Daoy (cell line): ENCODE data around the gene OBSCN. TPM values are rescaled to one million over a fixed set of nuclear protein-coding genes. Genes with fewer than 3 reads are reported as not detected.

Experiments used
- DNase-seq: peaks from one replicate; pipeline ENCODE4 v3.0.0-alpha.2; 2015; ENCODE audit warnings: low read depth
- total RNA-seq: library from RNA; depleted of rRNA; stranded (reverse); fragments of >200 nt; shearing (Covaris generic); gene quantifications from 2 replicates; pipeline ENCODE4 v1.2.3, GENCODE V29; 2014

OBSCN gene
- total RNA-seq, 1 experiment from 2014 or later, result 4.1 TPM

DNA sequence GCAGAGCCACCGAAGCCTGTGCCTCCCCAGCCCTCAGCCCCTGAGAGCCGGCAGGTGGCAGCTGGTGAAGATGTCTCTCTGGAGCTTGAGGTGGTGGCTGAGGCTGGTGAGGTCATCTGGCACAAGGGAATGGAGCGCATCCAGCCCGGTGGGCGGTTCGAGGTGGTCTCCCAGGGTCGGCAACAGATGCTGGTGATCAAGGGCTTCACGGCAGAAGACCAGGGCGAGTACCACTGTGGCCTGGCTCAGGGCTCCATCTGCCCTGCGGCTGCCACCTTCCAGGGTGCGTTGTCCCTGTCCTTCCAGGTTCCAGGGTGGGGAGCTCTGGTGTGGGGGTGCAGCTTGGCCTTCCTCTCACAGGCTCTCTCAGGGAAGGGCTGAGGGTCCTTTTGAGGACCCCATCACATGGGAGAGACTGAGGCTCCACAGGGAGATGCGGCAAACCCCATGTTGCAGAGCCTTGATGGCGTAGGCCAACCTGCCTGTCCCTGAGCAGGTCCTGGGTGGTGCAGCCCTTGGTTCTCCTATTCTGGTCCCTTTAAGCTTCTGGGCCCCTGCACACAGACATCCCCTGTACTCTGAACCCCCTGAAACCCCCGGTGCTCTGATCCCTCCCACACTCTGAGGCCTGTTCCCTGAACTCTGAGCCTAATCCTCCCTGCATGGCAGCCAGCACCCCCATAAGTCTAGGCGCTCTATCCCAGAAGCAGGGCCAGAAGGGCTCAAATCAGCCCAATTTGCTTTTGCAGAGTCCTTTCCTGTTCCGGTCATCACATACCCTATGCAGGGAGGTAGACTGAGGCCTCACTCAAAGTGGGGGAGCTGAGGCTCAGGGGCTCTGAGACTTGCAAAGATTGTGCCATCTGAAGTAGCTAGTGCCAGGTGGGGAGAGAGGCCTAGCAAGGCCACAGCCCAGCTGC, 110.3 kb downstream of the OBSCN start:
- DNase-seq, result no peak

DNA sequence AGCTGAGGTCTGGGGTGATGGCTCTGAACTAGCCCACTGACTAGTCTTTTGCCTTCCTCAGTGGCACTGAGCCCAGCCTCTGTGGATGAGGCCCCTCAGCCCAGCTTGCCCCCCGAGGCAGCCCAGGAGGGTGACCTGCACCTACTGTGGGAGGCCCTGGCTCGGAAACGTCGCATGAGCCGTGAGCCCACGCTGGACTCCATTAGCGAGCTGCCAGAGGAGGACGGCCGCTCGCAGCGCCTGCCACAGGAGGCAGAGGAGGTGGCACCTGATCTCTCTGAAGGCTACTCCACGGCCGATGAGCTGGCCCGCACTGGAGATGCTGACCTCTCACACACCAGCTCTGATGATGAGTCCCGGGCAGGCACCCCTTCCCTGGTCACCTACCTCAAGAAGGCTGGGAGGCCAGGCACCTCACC, 111.0 kb downstream of the OBSCN start:
- DNase-seq, result no peak

DNA sequence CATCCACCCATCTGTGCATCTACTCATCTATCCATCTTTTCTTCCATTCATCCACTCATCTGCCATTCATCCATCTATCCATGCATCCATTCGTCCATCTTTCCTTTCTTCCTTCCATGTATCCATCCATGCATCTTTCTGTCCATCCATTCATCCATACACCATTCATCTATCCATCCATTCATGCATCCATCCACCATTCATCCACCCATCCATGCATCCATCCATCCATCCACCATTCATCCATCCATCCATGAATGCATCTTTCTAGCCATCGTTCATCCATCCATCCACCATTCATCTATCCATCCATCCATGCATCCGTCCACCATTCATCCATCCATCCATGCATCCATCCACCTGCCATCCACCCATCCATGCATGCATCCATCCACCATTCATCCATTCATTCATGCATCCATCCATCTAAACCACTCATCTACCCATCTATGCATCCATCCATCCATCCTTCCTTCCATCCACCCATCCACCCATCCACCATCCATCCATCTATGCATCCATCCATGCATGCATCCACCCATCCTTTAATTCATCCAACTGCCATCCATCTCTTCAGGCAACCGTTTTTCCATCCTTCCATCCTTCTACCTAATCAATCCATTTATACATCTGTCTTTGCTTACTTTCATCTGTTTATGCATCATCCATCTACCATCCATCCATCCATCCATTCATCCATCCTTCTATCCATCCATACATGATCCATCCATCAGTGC, 111.7 kb downstream of the OBSCN start:
- no peak for DNase-seq

DNA sequence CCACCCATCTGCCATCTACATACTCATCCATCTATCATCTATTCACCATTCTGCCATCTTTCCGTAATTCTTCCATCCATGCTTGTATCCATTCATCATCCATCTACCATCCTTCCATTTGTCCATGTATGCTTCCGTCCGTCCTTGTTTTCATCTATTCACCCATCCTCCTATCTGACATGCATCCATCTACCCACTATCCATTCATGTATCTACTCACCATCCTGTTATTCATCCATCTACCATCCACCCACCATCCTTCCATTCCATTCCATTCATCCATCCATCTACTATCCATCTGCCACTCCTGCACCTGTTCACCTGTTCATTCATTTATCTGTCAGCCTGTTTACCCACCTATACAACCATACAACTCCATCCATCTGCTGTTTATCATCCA, 112.5 kb downstream of the OBSCN start:
- DNase-seq, result no peak

DNA sequence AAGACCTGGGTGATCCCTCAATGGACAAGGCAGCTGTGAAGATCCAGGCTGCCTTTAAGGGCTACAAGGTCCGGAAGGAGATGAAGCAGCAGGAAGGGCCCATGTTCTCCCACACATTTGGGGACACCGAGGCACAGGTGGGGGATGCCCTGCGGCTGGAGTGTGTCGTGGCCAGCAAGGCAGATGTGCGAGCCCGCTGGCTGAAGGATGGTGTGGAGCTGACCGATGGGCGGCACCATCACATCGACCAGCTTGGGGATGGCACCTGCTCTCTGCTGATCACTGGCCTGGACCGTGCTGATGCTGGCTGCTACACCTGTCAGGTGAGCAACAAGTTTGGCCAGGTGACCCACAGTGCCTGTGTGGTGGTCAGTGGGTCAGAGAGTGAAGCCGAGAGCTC, 113.6 kb downstream of the OBSCN start:
- no peak for DNase-seq

DNA sequence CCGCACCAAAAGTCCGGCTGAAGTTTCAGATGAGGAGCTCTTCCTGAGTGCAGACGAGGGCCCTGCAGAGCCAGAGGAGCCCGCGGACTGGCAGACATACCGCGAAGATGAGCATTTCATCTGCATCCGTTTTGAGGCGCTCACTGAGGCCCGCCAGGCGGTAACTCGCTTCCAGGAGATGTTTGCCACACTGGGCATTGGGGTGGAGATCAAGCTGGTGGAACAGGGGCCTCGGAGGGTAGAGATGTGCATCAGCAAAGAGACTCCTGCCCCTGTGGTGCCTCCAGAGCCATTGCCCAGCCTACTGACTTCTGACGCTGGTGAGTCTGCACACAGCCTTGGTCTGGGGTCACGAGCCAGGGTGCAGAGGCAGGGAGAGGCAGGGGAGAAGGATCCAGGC, 114.1 kb downstream of the OBSCN start:
- DNase-seq, result no peak

DNA sequence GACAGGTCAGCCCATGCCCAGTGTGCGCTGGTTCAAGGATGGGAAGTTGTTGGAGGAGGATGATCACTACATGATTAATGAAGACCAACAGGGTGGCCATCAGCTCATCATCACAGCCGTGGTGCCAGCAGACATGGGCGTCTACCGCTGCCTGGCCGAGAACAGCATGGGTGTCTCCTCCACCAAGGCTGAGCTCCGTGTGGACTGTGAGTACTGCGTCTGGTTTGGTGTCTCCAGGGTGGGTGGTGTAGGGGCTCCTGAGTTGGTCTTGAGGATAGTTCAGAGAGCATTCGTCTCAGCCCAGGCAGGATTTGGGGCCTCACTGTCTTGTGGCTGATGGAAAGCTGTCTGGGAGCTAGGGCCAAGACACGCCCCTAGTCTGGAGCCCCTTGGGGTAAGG, 115.6 kb downstream of the OBSCN start:
- no peak for DNase-seq

DNA sequence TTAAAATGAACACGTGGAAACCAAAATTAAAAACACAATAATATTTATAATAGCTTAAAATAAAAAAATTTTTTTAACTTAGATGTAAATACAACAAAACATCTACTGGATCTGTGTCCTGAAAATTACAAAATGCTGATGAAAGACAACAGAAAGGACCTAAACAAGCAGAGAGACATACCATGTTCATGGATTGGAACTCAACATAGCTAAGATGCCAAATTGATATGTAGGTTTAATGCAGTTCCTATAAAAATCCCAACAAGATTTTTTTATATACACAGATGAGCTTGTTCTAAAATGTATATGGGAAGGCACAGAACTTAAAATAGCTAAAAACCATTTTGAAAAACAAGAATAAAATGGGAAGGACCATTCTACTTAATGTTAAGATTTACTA, 117.4 kb downstream of the OBSCN start:
- DNase-seq, result no peak

DNA sequence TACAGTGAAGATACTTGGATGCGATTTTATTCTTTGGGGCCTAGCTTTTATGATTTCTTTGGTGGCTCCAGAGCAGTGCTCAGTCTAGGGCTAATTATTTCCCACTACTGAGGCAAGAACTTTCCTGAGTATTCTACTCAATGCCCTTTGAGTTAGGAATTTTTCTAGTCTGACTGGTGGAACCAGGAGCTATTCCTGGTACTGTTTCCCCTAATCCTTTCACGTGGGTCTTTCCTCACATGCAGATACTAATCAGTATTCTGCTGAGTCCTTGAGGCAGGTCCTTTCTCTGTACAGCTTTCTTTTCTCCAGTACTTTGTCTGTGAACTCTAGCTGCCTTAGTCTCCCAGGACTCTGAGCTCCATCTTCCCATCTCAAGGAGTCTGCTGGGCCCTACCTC, 122.0 kb downstream of the OBSCN start:
- no peak for DNase-seq

DNA sequence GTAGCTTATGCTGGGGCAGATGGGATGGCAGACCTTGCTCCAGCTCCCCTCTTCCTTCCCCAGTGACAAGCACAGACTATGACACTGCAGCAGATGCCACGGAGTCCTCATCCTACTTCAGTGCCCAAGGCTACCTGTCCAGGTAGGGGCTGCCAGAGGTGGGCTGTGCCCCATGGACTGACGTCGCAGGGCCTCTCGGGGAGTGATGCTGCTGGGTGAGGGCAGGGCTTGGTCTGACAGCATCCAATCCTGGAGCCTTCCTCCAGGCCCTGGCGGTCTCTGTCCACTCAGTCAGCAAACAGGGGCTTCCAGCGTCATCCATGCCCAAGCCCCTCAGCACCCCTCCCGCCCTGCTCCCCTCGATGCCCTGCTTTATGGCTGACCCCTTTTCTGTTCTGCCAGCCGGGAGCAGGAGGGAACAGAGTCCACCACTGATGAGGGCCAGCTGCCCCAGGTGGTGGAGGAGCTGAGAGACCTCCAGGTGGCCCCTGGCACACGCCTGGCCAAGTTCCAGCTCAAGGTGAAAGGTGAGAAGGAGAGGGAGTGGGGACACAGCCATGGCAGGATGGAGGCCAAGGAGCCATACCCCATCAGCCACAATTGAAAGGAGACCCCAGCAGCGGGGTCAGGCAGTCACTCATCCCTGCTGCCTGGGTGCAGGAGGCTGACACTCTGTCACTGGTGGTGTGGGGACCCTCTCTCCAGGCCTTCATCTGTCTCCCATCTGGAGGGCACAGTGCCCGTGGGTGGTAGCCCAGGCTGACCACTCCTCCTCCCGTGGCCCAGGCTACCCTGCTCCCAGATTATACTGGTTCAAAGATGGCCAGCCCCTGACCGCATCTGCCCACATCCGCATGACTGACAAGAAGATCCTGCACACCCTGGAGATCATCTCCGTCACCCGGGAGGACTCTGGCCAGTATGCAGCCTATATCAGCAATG, 125.2 kb downstream of the OBSCN start:
- no peak for DNase-seq

DNA sequence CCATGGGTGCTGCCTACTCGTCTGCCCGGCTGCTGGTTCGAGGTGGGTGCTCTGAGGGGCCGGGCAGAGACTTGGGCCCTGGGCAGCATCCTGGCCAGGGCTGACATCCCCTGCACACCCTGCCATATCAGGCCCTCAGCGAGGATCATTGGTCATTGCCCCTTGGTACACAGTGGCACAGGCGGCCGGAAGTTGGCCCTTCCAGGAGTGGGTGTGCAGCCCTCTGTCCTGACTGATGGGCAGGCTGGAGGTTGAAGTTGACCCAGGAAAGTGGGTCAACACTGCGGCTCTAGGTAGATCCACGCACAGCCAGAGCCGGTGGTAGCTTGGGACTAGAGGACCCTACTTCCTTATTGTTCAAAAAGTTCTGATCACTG, 125.9 kb downstream of the OBSCN start:
- no peak for DNase-seq

DNA sequence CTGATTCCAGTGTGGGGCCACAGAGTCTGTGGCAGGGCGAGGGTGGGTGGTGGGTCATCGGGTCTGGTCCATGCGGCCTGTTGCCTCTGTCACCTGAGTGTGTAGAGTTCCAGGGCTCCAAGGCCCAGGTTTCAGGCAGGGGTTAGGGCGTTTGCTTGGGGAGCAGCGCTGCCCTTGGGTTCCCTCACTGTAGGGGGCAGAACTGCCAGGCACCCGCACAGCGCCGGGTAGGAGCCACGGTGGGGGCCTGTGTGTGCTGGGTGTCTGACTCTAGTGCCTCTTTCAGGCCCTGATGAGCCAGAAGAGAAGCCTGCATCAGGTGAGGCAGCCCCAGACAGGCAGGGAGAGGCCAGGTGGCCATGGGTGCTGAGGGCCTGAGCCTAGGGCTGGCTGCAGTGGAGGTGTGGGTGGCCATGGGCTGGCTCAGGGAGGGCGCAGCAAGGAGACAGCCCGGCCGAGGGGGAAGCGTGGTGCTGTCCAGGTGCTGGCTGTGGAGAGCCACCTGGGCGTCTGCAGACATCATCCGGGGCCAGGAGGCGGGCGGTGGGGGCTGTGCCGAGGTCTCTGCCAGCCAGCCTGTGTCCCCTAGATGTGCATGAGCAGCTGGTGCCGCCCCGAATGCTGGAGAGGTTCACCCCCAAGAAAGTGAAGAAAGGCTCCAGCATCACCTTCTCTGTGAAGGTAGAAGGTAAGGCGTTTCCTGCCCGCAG, 126.5 kb downstream of the OBSCN start:
- no peak for DNase-seq

DNA sequence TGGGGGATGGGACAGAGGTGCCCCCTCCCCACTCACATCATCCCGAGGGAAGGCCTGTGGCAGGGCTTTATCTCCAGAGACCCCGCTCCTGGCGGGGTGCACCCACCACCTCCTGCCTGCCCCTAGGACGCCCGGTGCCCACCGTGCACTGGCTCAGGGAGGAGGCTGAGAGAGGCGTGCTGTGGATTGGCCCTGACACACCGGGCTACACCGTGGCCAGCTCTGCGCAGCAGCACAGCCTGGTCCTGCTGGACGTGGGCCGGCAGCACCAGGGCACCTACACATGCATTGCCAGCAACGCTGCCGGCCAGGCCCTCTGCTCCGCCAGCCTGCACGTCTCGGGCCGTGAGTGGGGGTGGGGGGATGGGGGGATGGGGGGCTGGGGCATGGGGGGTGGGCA, 127.1 kb downstream of the OBSCN start:
- no peak for DNase-seq

DNA sequence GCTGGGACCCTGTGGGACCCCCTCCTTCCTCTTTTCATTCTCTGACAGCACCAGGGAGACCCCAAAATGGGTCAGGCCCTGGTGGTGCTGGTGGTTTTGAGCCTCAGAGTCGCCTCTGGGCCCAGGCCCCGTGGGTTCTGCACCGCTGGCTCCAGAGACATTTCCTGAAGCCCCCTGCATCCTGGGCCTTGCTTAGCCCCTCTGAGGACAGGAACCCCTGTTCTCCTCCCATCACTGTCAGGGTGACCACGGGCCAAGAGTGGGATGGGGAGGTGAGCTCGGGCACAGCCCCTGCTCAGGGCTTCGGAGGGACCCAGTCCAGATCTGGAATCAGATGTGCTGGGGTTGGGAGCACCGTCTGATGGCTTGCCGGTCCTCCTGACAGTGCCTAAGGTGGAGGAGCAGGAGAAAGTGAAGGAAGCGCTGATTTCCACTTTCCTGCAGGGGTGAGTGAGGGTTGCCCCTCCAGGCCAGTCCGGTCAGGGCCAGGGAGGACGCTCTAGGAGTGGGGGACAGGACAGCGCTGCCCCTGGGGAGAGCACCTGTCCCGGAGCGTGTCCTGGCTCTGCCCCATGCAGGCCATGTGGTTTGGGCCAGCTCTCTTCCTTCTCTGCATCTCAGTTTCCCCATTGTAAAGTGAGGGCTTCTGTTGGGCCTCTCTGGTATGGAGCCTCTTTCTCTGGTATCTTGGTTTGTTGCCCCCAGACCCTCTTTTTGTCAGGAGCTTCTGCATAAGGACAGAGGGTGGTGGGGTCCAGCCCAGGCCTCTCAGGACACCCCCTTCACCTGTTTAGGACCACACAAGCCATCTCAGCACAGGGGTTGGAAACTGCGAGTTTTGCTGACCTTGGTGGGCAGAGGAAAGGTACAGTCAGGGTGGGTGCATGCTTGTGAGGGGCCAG, 127.8 kb downstream of the OBSCN start:
- no peak for DNase-seq

DNA sequence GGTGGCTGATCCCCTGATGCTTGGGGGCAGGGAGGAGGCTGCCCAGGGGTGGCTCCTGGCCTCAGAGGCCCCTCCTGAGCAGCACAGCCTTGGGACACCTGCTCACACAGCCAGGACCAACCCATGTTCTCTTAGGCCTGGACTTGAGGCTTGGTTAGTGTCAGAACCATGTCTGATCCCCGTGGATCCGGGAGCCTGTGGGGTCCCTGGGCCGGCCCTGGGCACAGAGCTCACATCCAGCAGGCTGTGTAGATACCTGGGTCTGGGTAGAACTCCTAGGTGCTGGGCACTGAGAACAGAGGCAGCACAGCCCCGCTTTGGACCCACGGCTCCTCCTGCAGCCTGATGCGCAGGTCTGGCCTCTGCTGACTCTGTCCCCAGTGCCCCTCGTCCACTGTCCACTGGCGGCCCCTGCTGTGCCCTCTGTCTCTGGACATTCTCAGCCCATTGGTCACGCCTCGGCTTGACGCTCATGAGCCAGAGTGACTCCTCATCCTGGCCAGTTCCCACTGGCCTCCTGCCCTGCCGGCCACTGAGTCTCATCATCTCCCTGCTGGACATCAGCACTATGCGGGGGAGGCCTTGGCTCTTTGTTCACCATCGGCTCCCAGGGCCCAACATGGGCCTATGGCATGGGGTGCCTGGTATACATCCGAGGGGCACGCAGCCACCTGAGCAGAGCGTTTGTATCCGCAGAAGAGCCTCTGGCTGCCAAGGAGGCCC, 128.6 kb downstream of the OBSCN start:
- DNase-seq, result no peak

DNA sequence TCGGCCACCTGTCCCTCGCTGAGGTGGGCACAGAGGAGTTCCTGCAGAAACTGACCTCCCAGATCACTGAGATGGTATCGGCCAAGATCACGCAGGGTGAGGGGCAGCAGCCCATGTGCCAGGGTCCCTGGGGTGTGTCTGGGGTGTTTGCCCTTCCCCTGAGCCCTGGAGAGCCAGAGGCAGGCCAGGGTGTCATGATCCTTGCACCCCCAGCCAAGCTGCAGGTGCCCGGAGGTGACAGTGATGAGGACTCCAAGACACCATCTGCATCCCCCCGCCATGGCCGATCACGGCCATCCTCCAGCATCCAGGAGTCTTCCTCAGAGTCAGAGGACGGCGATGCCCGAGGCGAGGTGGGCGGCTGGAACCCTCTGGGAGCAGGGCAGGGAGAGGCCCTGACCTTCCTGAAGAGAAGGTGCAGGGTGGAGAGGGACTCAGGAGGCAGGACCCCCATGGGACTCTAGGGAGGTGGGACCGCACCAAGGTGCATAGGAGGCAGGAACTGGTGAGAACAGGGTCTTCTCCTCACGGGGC, 129.3 kb downstream of the OBSCN start:
- DNase-seq, result no peak

DNA sequence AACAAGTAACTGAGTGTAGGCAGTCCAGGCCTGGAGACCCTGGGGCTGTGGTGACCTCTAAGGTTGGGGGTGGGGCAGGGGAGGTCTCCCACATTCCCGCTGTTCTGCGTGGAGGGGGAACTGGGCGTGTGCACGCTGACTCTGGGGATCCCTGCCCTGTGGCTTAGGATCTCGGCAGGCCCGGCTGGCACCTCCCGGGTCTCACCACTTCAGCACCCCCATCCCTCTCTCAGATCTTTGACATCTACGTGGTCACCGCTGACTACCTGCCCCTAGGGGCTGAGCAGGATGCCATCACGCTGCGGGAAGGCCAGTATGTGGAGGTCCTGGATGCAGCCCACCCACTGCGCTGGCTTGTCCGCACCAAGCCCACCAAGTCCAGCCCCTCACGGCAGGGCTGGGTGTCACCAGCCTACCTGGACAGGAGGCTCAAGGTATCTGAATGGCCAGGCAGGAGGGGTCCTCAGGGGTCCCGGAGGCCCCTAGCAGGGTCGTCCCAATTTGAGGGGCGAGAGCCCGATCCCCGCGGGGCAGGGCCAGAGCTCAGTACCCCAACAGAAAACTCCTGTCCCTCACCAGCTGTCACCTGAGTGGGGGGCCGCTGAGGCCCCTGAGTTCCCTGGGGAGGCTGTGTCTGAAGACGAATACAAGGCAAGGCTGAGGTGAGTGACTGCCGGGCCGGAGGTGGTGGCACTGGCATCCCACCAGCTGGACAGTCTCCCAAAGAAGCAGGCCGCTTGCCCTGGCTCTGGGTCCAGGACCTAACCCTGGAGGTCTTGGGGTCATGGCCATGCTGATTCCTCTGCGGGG, 130.1 kb downstream of the OBSCN start:
- DNase-seq, result no peak

DNA sequence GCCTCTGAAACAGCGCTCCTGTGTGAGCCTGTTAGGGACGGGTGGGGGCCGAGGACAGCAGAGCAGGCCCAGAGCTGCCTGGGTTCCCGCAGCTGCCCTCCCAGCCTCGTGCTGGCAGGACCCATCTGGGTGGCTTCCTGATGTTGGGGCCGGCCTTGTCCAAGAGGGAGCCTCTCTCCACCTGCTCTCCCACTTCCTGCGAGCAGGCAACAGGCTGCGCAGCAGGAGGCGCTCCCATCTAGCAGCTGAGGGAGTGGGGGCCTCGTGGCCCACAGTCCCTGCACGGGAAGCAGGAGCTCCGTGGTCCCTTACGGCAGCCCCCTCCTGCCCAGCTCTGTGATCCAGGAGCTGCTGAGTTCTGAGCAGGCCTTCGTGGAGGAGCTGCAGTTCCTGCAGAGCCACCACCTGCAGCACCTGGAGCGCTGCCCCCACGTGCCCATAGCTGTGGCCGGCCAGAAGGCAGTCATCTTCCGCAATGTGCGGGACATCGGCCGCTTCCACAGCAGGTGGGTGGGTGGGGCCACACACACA, 130.7 kb downstream of the OBSCN start:
- DNase-seq, result no peak
